H1 (cell line): ENCODE results near the gene COX7A1. TPM values are rescaled to one million over a fixed set of nuclear protein-coding genes. Genes with fewer than 3 reads are reported as not detected.

Experiments
- CTCF ChIA-PET: fragments of 300-600 bp; sonication (Branson Sonifier 250); formaldehyde crosslinking; loops from one replicate; lab custom pipeline; 2021; ENCODE audit not compliant: partially characterized antibody; lab: Charles Lee
- POLR2A ChIA-PET: fragments of 300-600 bp; sonication (Branson Sonifier 250); formaldehyde crosslinking; loops from one replicate; lab custom pipeline; 2021; ENCODE audit warnings: inconsistent platforms; ENCODE audit not compliant: partially characterized antibody; lab: Charles Lee
- DNase-seq, 2 experiments: peaks; one replicate each; pipeline versions ENCODE4 v3.0.0 to v3.0.0-alpha.2; 2010 to 2022; ENCODE audit warnings: low spot score in 2 of 2, low read depth in 1 of 2, mixed read lengths in 1 of 2
- FAIRE-seq: peaks from 2 replicates; lab custom pipeline; 2011; peaks lifted over from hg19 to GRCh38; lab: Jason Lieb, UNC
- H2AFZ ChIP-seq: 2 replicates; pipeline ENCODE4 v1.8.1; 2012; ENCODE audit warnings: low read length, inconsistent platforms
- H2AK5ac ChIP-seq: 2 replicates; pipeline ENCODE4 v1.6.1; 2013; ENCODE audit warnings: low read depth, low read length
- H2BK120ac ChIP-seq: replicated peaks from 2 replicates; pipeline ENCODE3; 2013; ENCODE audit warnings: low read depth, low read length, inconsistent platforms
- H2BK12ac ChIP-seq: 2 replicates; pipeline ENCODE4 v1.6.1; 2013; ENCODE audit warnings: low read depth, low read length
- H2BK15ac ChIP-seq: 2 replicates; pipeline ENCODE4 v1.6.1; 2013; ENCODE audit warnings: low read length
- H2BK20ac ChIP-seq: 2 replicates; pipeline ENCODE4 v1.6.1; 2013; ENCODE audit warnings: low read length
- H2BK5ac ChIP-seq: 2 replicates; pipeline ENCODE4 v1.6.1; 2013; ENCODE audit warnings: low read depth, low read length
- H3K14ac ChIP-seq: 2 replicates; pipeline ENCODE4 v1.6.1; 2013; ENCODE audit warnings: inconsistent platforms; ENCODE audit not compliant: insufficient read length
- H3K18ac ChIP-seq: 2 replicates; pipeline ENCODE4 v1.6.1; 2013; ENCODE audit warnings: low read length; ENCODE audit errors: extremely low read depth
- H3K23ac ChIP-seq: 2 replicates; pipeline ENCODE4 v1.6.1; 2013; ENCODE audit warnings: inconsistent platforms; ENCODE audit not compliant: insufficient read length
- H3K23me2 ChIP-seq: 2 replicates; pipeline ENCODE4 v1.6.1; 2013; ENCODE audit warnings: low read depth, low read length
- H3K27ac ChIP-seq: 2 replicates; pipeline ENCODE4 v1.6.1; 2011; ENCODE audit warnings: low read depth, low read length, inconsistent platforms
- H3K27me3 ChIP-seq, 4 experiments: replicated peaks in 1 of 4; 1 replicate in 1 of 4; 2 replicates in 3 of 4; pipeline versions ENCODE4 v1.6.1 to v1.8.1; 2011 to 2013; ENCODE audit warnings: low read length in 3 of 4, mild to moderate bottlenecking in 3 of 4, inconsistent platforms in 2 of 4, mixed read lengths in 2 of 4, moderate library complexity in 1 of 4; ENCODE audit not compliant: control insufficient read depth in 3 of 4, insufficient read depth in 3 of 4; ENCODE audit errors: extremely low read depth in 1 of 4
- H3K36me3 ChIP-seq, 4 experiments: 2 replicates each; pipeline versions ENCODE4 v1.6.1 to v1.8.1; 2011 to 2013; ENCODE audit warnings: mild to moderate bottlenecking in 4 of 4, low read length in 3 of 4, moderate library complexity in 2 of 4, control low read depth in 1 of 4, inconsistent platforms in 1 of 4; ENCODE audit not compliant: insufficient read depth in 4 of 4, control insufficient read depth in 2 of 4
- H3K4ac ChIP-seq: replicated peaks from 2 replicates; pipeline ENCODE3; 2013; ENCODE audit warnings: low read length, low read depth, mixed read lengths, inconsistent platforms; ENCODE audit not compliant: insufficient read length
- H3K4me1 ChIP-seq, 4 experiments: replicated peaks in 1 of 4; 1 replicate in 1 of 4; 2 replicates in 3 of 4; pipeline versions ENCODE4 v1.6.1 to v1.8.1; 2011 to 2013; ENCODE audit warnings: low read length in 3 of 4, inconsistent platforms in 2 of 4, mixed read lengths in 1 of 4; ENCODE audit not compliant: insufficient read depth in 4 of 4, control insufficient read depth in 3 of 4
- H3K4me2 ChIP-seq, 2 experiments: 2 replicates each; pipeline versions ENCODE4 v1.6.1 to v1.8.1; 2011 to 2013; ENCODE audit warnings: low read depth in 2 of 2, low read length in 2 of 2, control low read depth in 1 of 2, inconsistent platforms in 1 of 2, mild to moderate bottlenecking in 1 of 2; ENCODE audit not compliant: insufficient read depth in 1 of 2
- H3K4me3 ChIP-seq, 4 experiments: fragments of 200-600, 300-600 bp in 1 of 4; sonication (generic), shearing (Covaris generic), sonication (Bioruptor Twin) in 1 of 4; 2 replicates each; pipeline versions ENCODE4 v1.5.1 to v1.8.1; 2011 to 2016; ENCODE audit warnings: low read length in 4 of 4, low read depth in 3 of 4, control low read depth in 2 of 4, inconsistent platforms in 2 of 4, mild to moderate bottlenecking in 2 of 4, mixed read lengths in 1 of 4, moderate library complexity in 1 of 4; ENCODE audit not compliant: insufficient read depth in 2 of 4; ENCODE audit errors: extremely low read depth in 1 of 4
- H3K56ac ChIP-seq: replicated peaks from 2 replicates; pipeline ENCODE3; 2013; ENCODE audit warnings: low read depth, mild to moderate bottlenecking, mixed read lengths, low read length, inconsistent platforms; ENCODE audit not compliant: insufficient read length
- H3K79me1 ChIP-seq: 2 replicates; pipeline ENCODE4 v1.6.1; 2013; ENCODE audit warnings: low read depth, low read length, control low read depth
- H3K79me2 ChIP-seq, 2 experiments: 2 replicates each; pipeline versions ENCODE4 v1.6.1 to v1.8.1; 2012 to 2013; ENCODE audit warnings: low read length in 2 of 2, mild to moderate bottlenecking in 2 of 2, inconsistent platforms in 1 of 2; ENCODE audit not compliant: insufficient read depth in 2 of 2, control insufficient read depth in 1 of 2
- H3K9ac ChIP-seq, 4 experiments: replicated peaks in 1 of 4; 1 replicate in 1 of 4; 2 replicates in 3 of 4; pipeline versions ENCODE4 v1.6.1 to v1.8.1; 2011 to 2013; ENCODE audit warnings: low read depth in 3 of 4, low read length in 3 of 4, control low read depth in 2 of 4, mild to moderate bottlenecking in 2 of 4, moderate library complexity in 2 of 4, inconsistent platforms in 1 of 4; ENCODE audit errors: extremely low read depth in 1 of 4
- H3K9me3 ChIP-seq, 2 experiments: 2 replicates each; pipeline versions ENCODE4 v1.6.1 to v1.8.1; 2012 to 2013; ENCODE audit warnings: mild to moderate bottlenecking in 2 of 2, moderate library complexity in 2 of 2, control low read depth in 1 of 2, inconsistent platforms in 1 of 2, low read depth in 1 of 2, low read length in 1 of 2, mixed read lengths in 1 of 2; ENCODE audit not compliant: insufficient read depth in 2 of 2
- H4K20me1 ChIP-seq, 2 experiments: replicated peaks in 1 of 2; 2 replicates each; pipeline versions ENCODE3 to v1.8.1; 2011 to 2013; ENCODE audit warnings: inconsistent platforms in 2 of 2, low read length in 2 of 2, mild to moderate bottlenecking in 1 of 2; ENCODE audit not compliant: insufficient read depth in 2 of 2, control insufficient read depth in 1 of 2
- H4K5ac ChIP-seq: 2 replicates; pipeline ENCODE4 v1.6.1; 2013; ENCODE audit warnings: low read length, low read depth, mixed read lengths, inconsistent platforms; ENCODE audit not compliant: insufficient read length
- H4K8ac ChIP-seq: 2 replicates; pipeline ENCODE4 v1.8.0; 2013; ENCODE audit warnings: mild to moderate bottlenecking, moderate library complexity, low read length, inconsistent platforms; ENCODE audit not compliant: insufficient read depth; ENCODE audit errors: extremely low read depth
- H4K91ac ChIP-seq: replicated peaks from 2 replicates; pipeline ENCODE3; 2013; ENCODE audit warnings: low read length, mixed read lengths, inconsistent platforms; ENCODE audit not compliant: insufficient read length
- SP2 ChIP-seq: IDR thresholded peaks from 2 replicates; pipeline ENCODE4 v1.6.1; 2012; ENCODE audit warnings: mild to moderate bottlenecking, low read length, inconsistent platforms
- TEAD4 ChIP-seq: IDR thresholded peaks from 2 replicates; pipeline ENCODE4 v1.6.1; 2012; ENCODE audit warnings: low read depth, low read length, inconsistent platforms, mixed read lengths
- WGBS, 2 experiments: shearing (Covaris generic) in 1 of 2; methylation state at CpG; one replicate each; pipeline versions ENCODE4 v1.1.6 to v1.1.7; 2013 to 2015; ENCODE audit warnings: low lambda C conversion rate in 2 of 2, mixed read lengths in 2 of 2, inconsistent platforms in 1 of 2, low coverage in 1 of 2, missing lambda C conversion rate in 1 of 2; ENCODE audit not compliant: insufficient replicate concordance in 2 of 2, insufficient coverage in 1 of 2, insufficient read length in 1 of 2; ENCODE audit errors: extremely low coverage in 1 of 2, missing lambda C conversion rate in 1 of 2; 5-methylcytosine and 5-hydroxymethylcytosine counted together
- polyA plus RNA-seq, 7 experiments: library from polyadenylated mRNA; depleted of rRNA in 3 of 7; stranded (reverse) in 5 of 7; unstranded in 2 of 7; fragments of >200 nt in 5 of 7; fragments of 200-250 nt in 2 of 7; gene quantifications; 1 replicate in 5 of 7; 2 replicates in 1 of 7; 4 replicates in 1 of 7; pipeline versions ENCODE4 v1.2.1 to v1.2.3, GENCODE V29; 2011 to 2013; ENCODE audit warnings: missing spikeins in 2 of 7, mixed read lengths in 2 of 7
- total RNA-seq: library from RNA; stranded (reverse); fragmentation: NEBNext Ultra II Directional; extraction: Animal tissue kit (Norgen Biotek cat#: 25700); gene quantifications from 2 replicates; pipeline ENCODE4 v1.2.1, GENCODE V29; 2021
- TF ChIP-seq, protein P1 (sequence below), 3 experiments: IDR thresholded peaks; 1 replicate in 2 of 3; 2 replicates in 1 of 3; pipeline versions ENCODE4 v1.5.1 to v1.6.1; 2011; ENCODE audit warnings: low read length in 3 of 3, mild to moderate bottlenecking in 3 of 3, inconsistent platforms in 2 of 3, low read depth in 1 of 3, moderate library complexity in 1 of 3; ENCODE audit not compliant: insufficient read depth in 1 of 3; ENCODE audit errors: control extremely low read depth in 1 of 3

The COX7A1 gene
- total and polyA plus RNA-seq, 2 of the 8 experiments (the other 6 are each of a cell fraction or from before 2014, with no cell fraction given): 0.60 TPM

DNA sequence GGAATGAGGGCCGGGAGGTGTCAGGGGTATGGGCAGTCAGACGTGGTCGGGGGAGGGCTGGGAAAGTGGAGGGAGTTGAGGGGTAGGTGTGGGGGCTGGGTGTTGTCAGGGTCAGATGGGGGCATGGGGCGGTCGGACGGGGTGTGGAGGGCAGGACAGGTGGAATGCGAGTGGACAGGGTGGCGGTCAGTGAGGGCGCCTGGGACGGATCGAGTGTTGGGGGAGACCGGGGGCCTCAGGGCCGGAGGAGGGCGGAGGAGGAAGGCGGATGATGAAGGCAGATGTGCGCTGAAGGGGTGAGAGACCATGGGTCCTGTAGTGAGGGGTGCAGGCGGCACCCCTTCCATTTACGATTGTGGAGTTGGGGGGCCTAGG, 31.3 kb downstream of the COX7A1 start:
- Histone ChIP-seq H3K27ac (no peak overlapping the region), H3K23ac (no peak overlapping the region), H3K9me3 (no peaks in the 10 kb centered on the region), H4K20me1 (peaks cover 3 to 7% of the 10 kb centered on the region in 2 experiments), H2BK120ac (no peak overlapping the region), H3K23me2 (no peaks in the 10 kb centered on the region; the same call in 1 of the 2 replicates), H3K14ac (no peak overlapping the region), H2BK5ac (no peak overlapping the region), H3K18ac (no peak overlapping the region), H2BK12ac (no peak overlapping the region), H2AK5ac (no peak overlapping the region), H3K9ac (no peak overlapping the region; a peak in 1 of 7 replicates), H3K79me2 (peaks cover 0 to 9% of the 10 kb centered on the region in 2 experiments; a peak in 1 of 4 replicates), H3K4me2 (no peak overlapping the region), H2AFZ (no peak overlapping the region), H4K91ac (no peak overlapping the region), H2BK20ac (no peak overlapping the region), H3K79me1 (peaks cover 9% of the 10 kb centered on the region; the same call in 1 of the 2 replicates), H2BK15ac (no peak overlapping the region), H3K56ac (no peak overlapping the region)
- CTCF ChIA-PET: no interaction called here
- 96% methylated on average over 7 of the region's 18 CpGs; no CpG with 5 or more reads in 1 of the 2 experiments for WGBS, 2 experiments
- POLR2A ChIA-PET: interaction anchor here (1.5 kb wide), 1 partner anchor 9 kb away, joined by 3 read pairs; no protein-coding TSS in a partner anchor
- TF ChIP-seq, protein P1, sequence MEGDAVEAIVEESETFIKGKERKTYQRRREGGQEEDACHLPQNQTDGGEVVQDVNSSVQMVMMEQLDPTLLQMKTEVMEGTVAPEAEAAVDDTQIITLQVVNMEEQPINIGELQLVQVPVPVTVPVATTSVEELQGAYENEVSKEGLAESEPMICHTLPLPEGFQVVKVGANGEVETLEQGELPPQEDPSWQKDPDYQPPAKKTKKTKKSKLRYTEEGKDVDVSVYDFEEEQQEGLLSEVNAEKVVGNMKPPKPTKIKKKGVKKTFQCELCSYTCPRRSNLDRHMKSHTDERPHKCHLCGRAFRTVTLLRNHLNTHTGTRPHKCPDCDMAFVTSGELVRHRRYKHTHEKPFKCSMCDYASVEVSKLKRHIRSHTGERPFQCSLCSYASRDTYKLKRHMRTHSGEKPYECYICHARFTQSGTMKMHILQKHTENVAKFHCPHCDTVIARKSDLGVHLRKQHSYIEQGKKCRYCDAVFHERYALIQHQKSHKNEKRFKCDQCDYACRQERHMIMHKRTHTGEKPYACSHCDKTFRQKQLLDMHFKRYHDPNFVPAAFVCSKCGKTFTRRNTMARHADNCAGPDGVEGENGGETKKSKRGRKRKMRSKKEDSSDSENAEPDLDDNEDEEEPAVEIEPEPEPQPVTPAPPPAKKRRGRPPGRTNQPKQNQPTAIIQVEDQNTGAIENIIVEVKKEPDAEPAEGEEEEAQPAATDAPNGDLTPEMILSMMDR (IDR thresholded peaks at IDR 0.05; ENCODE audit: control extremely low read depth in 1 of 3, insufficient read depth in 1 of 3, low read depth in 1 of 3, low read length in 3 of 3): no peak
- TF ChIP-seq TEAD4: no peak
- no peak for TF ChIP-seq SP2
- TF ChIP-seq, all 59 proteins: peak for 0
- no peak for FAIRE-seq
- H4K8ac ChIP-seq: no peak overlapping the region
- H3K27me3 ChIP-seq: no peaks in the 10 kb centered on the region
- no peak for DNase-seq
- H3K4me1 ChIP-seq: peaks cover 0 to 10% (median 3%) of the 10 kb centered on the region in 4 experiments; a peak in 6 of 7 replicates
- no peak overlapping the region for H4K5ac ChIP-seq
- peaks cover 10 to 31% (median 25%) of the 10 kb centered on the region in 4 experiments; a peak in 7 of 8 replicates for H3K36me3 ChIP-seq
- H3K4ac ChIP-seq: no peak overlapping the region
- no peak overlapping the region for H3K4me3 ChIP-seq
